Bronchial epithelial cell (primary cell): ENCODE measurements around the gene CALR. TPM values are rescaled to one million over a fixed set of nuclear protein-coding genes. Genes with fewer than 3 reads are reported as not detected.
A peak's percentile ranks its signal among the peaks of the same experiment; 100 is the strongest.

Experiments used
- DNase-seq: peaks from one replicate; pipeline ENCODE4 v3.0.0-alpha.2; 2010; ENCODE audit warnings: low read depth
- FAIRE-seq: peaks from 2 replicates; lab custom pipeline; 2011; peaks lifted over from hg19 to GRCh38; lab: Jason Lieb, UNC
- H3K27me3 ChIP-seq: 2 replicates; pipeline ENCODE4 v1.5.1; 2011; ENCODE audit warnings: low read length; ENCODE audit not compliant: control insufficient read depth, insufficient read depth
- H3K36me3 ChIP-seq: 2 replicates; pipeline ENCODE4 v1.5.1; 2011; ENCODE audit warnings: low read length; ENCODE audit not compliant: control insufficient read depth, insufficient read depth
- H3K4me3 ChIP-seq: 2 replicates; pipeline ENCODE4 v1.5.1; 2011; ENCODE audit warnings: mild to moderate bottlenecking, low read depth, low read length, control low read depth
- CTCF ChIP-seq: IDR thresholded peaks from 2 replicates; pipeline ENCODE4 v1.5.1; 2011; ENCODE audit warnings: mild to moderate bottlenecking, moderate library complexity, low read length, control low read depth, inconsistent platforms; ENCODE audit not compliant: insufficient read depth, severe bottlenecking
- total RNA-seq: library from RNA; depleted of rRNA; stranded (reverse); fragments of >200 nt; gene quantifications from 2 replicates; pipeline ENCODE4 v1.2.1, GENCODE V29; 2014

The CALR gene
- total RNA-seq, 1 donor from 2014 or later, result 1,570 TPM

GRCh38 chr19:12932392-12933286 lies 5.8 kb upstream of the CALR start:
- Histone ChIP-seq H3K4me3 (peak overlapping the region; percentile 91), H3K27me3 (no peaks in the 10 kb centered on the region), H3K36me3 (peaks cover 21% of the 10 kb centered on the region)
- no peak for TF ChIP-seq CTCF
- FAIRE-seq (no peak), DNase-seq (no peak)

GRCh38 chr19:12933287-12934072 lies 4.9 kb upstream of the CALR start, which contains the start of gene FARSA:
TSS of gene FARSA (minus strand) at chr19:12933711. CDS start at chr19:12933696, 15 bp downstream.
- peak; percentile 80 for DNase-seq
- Histone ChIP-seq H3K4me3 (peak within 1 kb of the TSS; percentile 91), H3K27me3 (no peaks in the 10 kb centered on the region), H3K36me3 (peaks cover 16% of the 10 kb centered on the region)
- TF ChIP-seq CTCF, result no peak
- FAIRE-seq, result no peak

GRCh38 chr19:12935071-12935470 lies 3.3 kb upstream of the CALR start:
- no peak for TF ChIP-seq CTCF
- Histone ChIP-seq H3K36me3 (peaks cover 15% of the 10 kb centered on the region), H3K27me3 (no peaks in the 10 kb centered on the region), H3K4me3 (no peak overlapping the region)
- no peak for FAIRE-seq
- DNase-seq, result no peak

- DNase-seq (no peak), FAIRE-seq (no peak)
- no peak overlapping the region for H3K4me3 ChIP-seq
- no peak for TF ChIP-seq CTCF
- no peaks in the 10 kb centered on the region for H3K27me3 ChIP-seq
- H3K36me3 ChIP-seq, result peaks cover 23% of the 10 kb centered on the region
Observed at GRCh38 chr19:12936582-12936981, 1.8 kb upstream of the CALR start.

- Histone ChIP-seq H3K36me3 (peaks cover 25% of the 10 kb centered on the region), H3K27me3 (no peaks in the 10 kb centered on the region), H3K4me3 (peak overlapping the region; percentile 90)
- TF ChIP-seq CTCF, result no peak
- FAIRE-seq (no peak), DNase-seq (no peak)
Observed at GRCh38 chr19:12937093-12937926, 1.1 kb upstream of the CALR start.
